Stimulated activated naive B cell treated with anti-CD40 and anti-IgM and Interleukin-4, amounts not matched to agents 10 μg/mL and 1 μg/mL and 100 μg/mL, for 72 hours (primary cell): Measurements from ENCODE around the gene TCF12.

Experiments
- ATAC-seq, 2 donors: fragments of 150-1000 bp; cut with Tn5 transposase; replicated peaks; 2 replicates each; pipeline ENCODE4 v1.10.0; 2021; ENCODE audit warnings: moderate library complexity in 1 of 2
- DNase-seq: peaks from one replicate; pipeline ENCODE4 v3.0.0; 2021
- H3K27ac Mint-ChIP-seq: one replicate; pipeline ENCODE4 v1.8.0; 2022; ENCODE audit warnings: mild to moderate bottlenecking, mixed read lengths
- H3K27me3 Mint-ChIP-seq, 2 donors: one replicate each; pipeline ENCODE4 v1.8.0; 2022; ENCODE audit warnings: mixed read lengths in 2 of 2
- H3K36me3 Mint-ChIP-seq, 2 donors: one replicate each; pipeline ENCODE4 v1.8.0; 2022; ENCODE audit warnings: mixed read lengths in 2 of 2, mild to moderate bottlenecking in 1 of 2
- H3K4me1 Mint-ChIP-seq, 2 donors: one replicate each; pipeline ENCODE4 v1.8.0; 2022; ENCODE audit warnings: mixed read lengths in 2 of 2, mild to moderate bottlenecking in 1 of 2
- H3K4me3 Mint-ChIP-seq, 2 donors: one replicate each; pipeline ENCODE4 v1.8.0; 2022; ENCODE audit warnings: mild to moderate bottlenecking in 2 of 2, mixed read lengths in 2 of 2, moderate library complexity in 1 of 2
- H3K9me3 Mint-ChIP-seq, 2 donors: one replicate each; pipeline ENCODE4 v1.8.0; 2022; ENCODE audit warnings: mixed read lengths in 2 of 2, mild to moderate bottlenecking in 1 of 2

The TCF12 gene

GRCh38 chr15:57190208-57190607 is 271.8 kb downstream of the TCF12 start:
- Mint-ChIP-seq H3K4me1 (peaks cover 12 to 33% of the 10 kb centered on the region in 2 donors), H3K27ac (peak overlapping the region; percentile 14), H3K9me3 (peaks cover 0 to 6% of the 10 kb centered on the region in 2 donors), H3K27me3 (no peaks in the 10 kb centered on the region), H3K4me3 (no peak overlapping the region), H3K36me3 (peaks cover 36 to 42% of the 10 kb centered on the region in 2 donors)
- no peak for DNase-seq
- ATAC-seq = peak; percentile 68 to 83

GRCh38 chr15:57193161-57193560 is 274.7 kb downstream of the TCF12 start:
- Mint-ChIP-seq H3K27me3 (no peaks in the 10 kb centered on the region), H3K9me3 (no peaks in the 10 kb centered on the region), H3K27ac (no peak overlapping the region), H3K4me3 (no peak overlapping the region), H3K36me3 (peaks cover 27 to 33% of the 10 kb centered on the region in 2 donors), H3K4me1 (peaks cover 14 to 33% of the 10 kb centered on the region in 2 donors)
- ATAC-seq (no peak), DNase-seq (no peak)

GRCh38 chr15:57195326-57195725 is 276.9 kb downstream of the TCF12 start:
- H3K9me3 Mint-ChIP-seq = no peaks in the 10 kb centered on the region
- peaks cover 11 to 20% of the 10 kb centered on the region in 2 donors for H3K4me1 Mint-ChIP-seq
- H3K27me3 Mint-ChIP-seq = no peaks in the 10 kb centered on the region
- no peak overlapping the region for H3K27ac Mint-ChIP-seq
- peaks cover 27 to 36% of the 10 kb centered on the region in 2 donors for H3K36me3 Mint-ChIP-seq
- H3K4me3 Mint-ChIP-seq = no peak overlapping the region
- ATAC-seq (no peak), DNase-seq (no peak)

- no peak for DNase-seq
- H3K27me3 Mint-ChIP-seq = no peaks in the 10 kb centered on the region
- no peak overlapping the region for H3K4me3 Mint-ChIP-seq
- no peak for ATAC-seq
- no peaks in the 10 kb centered on the region for H3K9me3 Mint-ChIP-seq
- H3K36me3 Mint-ChIP-seq = peaks cover 23 to 38% of the 10 kb centered on the region in 2 donors
- no peak overlapping the region for H3K27ac Mint-ChIP-seq
- H3K4me1 Mint-ChIP-seq = peaks cover 6 to 15% of the 10 kb centered on the region in 2 donors
Observed at GRCh38 chr15:57196865-57197264, 278.4 kb downstream of the TCF12 start.

- Mint-ChIP-seq H3K4me1 (peaks cover 3 to 10% of the 10 kb centered on the region in 2 donors), H3K9me3 (no peaks in the 10 kb centered on the region), H3K27ac (no peak overlapping the region), H3K4me3 (no peak overlapping the region), H3K27me3 (no peaks in the 10 kb centered on the region), H3K36me3 (peaks cover 19 to 31% of the 10 kb centered on the region in 2 donors)
- no peak for ATAC-seq
- DNase-seq = no peak
Observed at GRCh38 chr15:57198131-57198530, 279.7 kb downstream of the TCF12 start.

GRCh38 chr15:57198654-57199291 is 280.3 kb downstream of the TCF12 start:
- Mint-ChIP-seq H3K36me3 (peaks cover 14 to 29% of the 10 kb centered on the region in 2 donors), H3K4me1 (peaks cover 3 to 10% of the 10 kb centered on the region in 2 donors), H3K27ac (no peak overlapping the region), H3K27me3 (no peaks in the 10 kb centered on the region), H3K9me3 (no peaks in the 10 kb centered on the region), H3K4me3 (no peak overlapping the region)
- DNase-seq (no peak), ATAC-seq (no peak)

GRCh38 chr15:57201578-57201977 is 283.1 kb downstream of the TCF12 start:
- no peak for ATAC-seq
- H3K9me3 Mint-ChIP-seq = no peaks in the 10 kb centered on the region
- peaks cover 5 to 18% of the 10 kb centered on the region in 2 donors for H3K4me1 Mint-ChIP-seq
- H3K27ac Mint-ChIP-seq = no peak overlapping the region
- H3K27me3 Mint-ChIP-seq = no peaks in the 10 kb centered on the region
- no peak for DNase-seq
- H3K36me3 Mint-ChIP-seq = peaks cover 5 to 26% of the 10 kb centered on the region in 2 donors
- no peak overlapping the region for H3K4me3 Mint-ChIP-seq

GRCh38 chr15:57203906-57204305 is 285.5 kb downstream of the TCF12 start:
- H3K27ac Mint-ChIP-seq = no peak overlapping the region
- no peak overlapping the region for H3K4me3 Mint-ChIP-seq
- peaks cover 0 to 16% of the 10 kb centered on the region in 2 donors for H3K36me3 Mint-ChIP-seq
- no peaks in the 10 kb centered on the region for H3K9me3 Mint-ChIP-seq
- ATAC-seq (no peak), DNase-seq (no peak)
- peaks cover 2 to 18% of the 10 kb centered on the region in 2 donors for H3K4me1 Mint-ChIP-seq
- H3K27me3 Mint-ChIP-seq = no peaks in the 10 kb centered on the region

- no peaks in the 10 kb centered on the region for H3K27me3 Mint-ChIP-seq
- DNase-seq (no peak), ATAC-seq (no peak)
- H3K36me3 Mint-ChIP-seq = peaks cover 5 to 19% of the 10 kb centered on the region in 2 donors
- no peaks in the 10 kb centered on the region for H3K9me3 Mint-ChIP-seq
- peaks cover 5 to 18% of the 10 kb centered on the region in 2 donors for H3K4me1 Mint-ChIP-seq
- H3K27ac Mint-ChIP-seq = peak overlapping the region; percentile 62
- no peak overlapping the region for H3K4me3 Mint-ChIP-seq
Observed at GRCh38 chr15:57205027-57205855, 286.8 kb downstream of the TCF12 start.

- peaks cover 5 to 19% of the 10 kb centered on the region in 2 donors for H3K36me3 Mint-ChIP-seq
- peaks cover 5 to 16% of the 10 kb centered on the region in 2 donors for H3K4me1 Mint-ChIP-seq
- no peak overlapping the region for H3K27ac Mint-ChIP-seq
- H3K4me3 Mint-ChIP-seq = no peak overlapping the region
- H3K9me3 Mint-ChIP-seq = no peaks in the 10 kb centered on the region
- DNase-seq = no peak
- no peak for ATAC-seq
- H3K27me3 Mint-ChIP-seq = no peaks in the 10 kb centered on the region
Observed at GRCh38 chr15:57205996-57206395, 287.6 kb downstream of the TCF12 start.

- DNase-seq = no peak
- H3K4me1 Mint-ChIP-seq = peaks cover 14 to 24% of the 10 kb centered on the region in 2 donors
- no peak overlapping the region for H3K4me3 Mint-ChIP-seq
- peak; percentile 62 to 71 for ATAC-seq
- H3K27me3 Mint-ChIP-seq = no peaks in the 10 kb centered on the region
- H3K9me3 Mint-ChIP-seq = no peaks in the 10 kb centered on the region
- peaks cover 4 to 5% of the 10 kb centered on the region in 2 donors for H3K36me3 Mint-ChIP-seq
- H3K27ac Mint-ChIP-seq = no peak overlapping the region
Observed at GRCh38 chr15:57213862-57214261, 295.4 kb downstream of the TCF12 start.

- Mint-ChIP-seq H3K9me3 (no peaks in the 10 kb centered on the region), H3K36me3 (no peaks in the 10 kb centered on the region), H3K4me3 (no peak overlapping the region), H3K4me1 (peaks cover 14 to 31% of the 10 kb centered on the region in 2 donors), H3K27me3 (no peaks in the 10 kb centered on the region), H3K27ac (no peak overlapping the region)
- DNase-seq (no peak), ATAC-seq (no peak)
Observed at GRCh38 chr15:57215326-57215725, 296.9 kb downstream of the TCF12 start.

GRCh38 chr15:57215881-57216280 is 297.4 kb downstream of the TCF12 start:
- Mint-ChIP-seq H3K9me3 (no peaks in the 10 kb centered on the region), H3K27ac (no peak overlapping the region), H3K4me1 (peaks cover 14 to 31% of the 10 kb centered on the region in 2 donors), H3K4me3 (no peak overlapping the region), H3K36me3 (no peaks in the 10 kb centered on the region), H3K27me3 (no peaks in the 10 kb centered on the region)
- no peak for DNase-seq
- no peak for ATAC-seq

GRCh38 chr15:57216288-57216687 is 297.8 kb downstream of the TCF12 start:
- no peaks in the 10 kb centered on the region for H3K27me3 Mint-ChIP-seq
- no peak overlapping the region for H3K27ac Mint-ChIP-seq
- no peaks in the 10 kb centered on the region for H3K36me3 Mint-ChIP-seq
- no peaks in the 10 kb centered on the region for H3K9me3 Mint-ChIP-seq
- no peak for DNase-seq
- peak in 1 of 2 donors; percentile 29 for ATAC-seq
- H3K4me1 Mint-ChIP-seq = peaks cover 16 to 35% of the 10 kb centered on the region in 2 donors
- H3K4me3 Mint-ChIP-seq = no peak overlapping the region
